Activated CD8-positive, alpha-beta memory T cell treated with anti-CD3 and anti-CD28 coated beads, Interleukin-2, amount 10 ng/mL, durations not matched to agents 7 days and 5 days (primary cell): ENCODE data around the gene PROSER3. TPM values are rescaled to one million over a fixed set of nuclear protein-coding genes. Genes with fewer than 3 reads are reported as not detected.
A peak's percentile ranks its signal among the peaks of the same experiment; 100 is the strongest.
"Not testable (repeated sequence)": the region's sequence is repeated elsewhere in the genome, so short reads cannot be mapped to it uniquely, and the experiment has no call there.

Experiments used
- ATAC-seq: fragments of 150-1000 bp; cut with Tn5 transposase; one replicate; pipeline ENCODE4 v1.10.0; 2021; ENCODE audit warnings: moderate library complexity
- CTCF ChIA-PET: fragments of 350-600 bp; sonication (Branson Sonifier 250); formaldehyde crosslinking; loops from one replicate; lab custom pipeline; 2021; ENCODE audit warnings: antibody characterized with exemption; lab: Charles Lee
- DNase-seq: peaks from one replicate; pipeline ENCODE4 v3.0.0-alpha.2; 2020
- H3K27ac Mint-ChIP-seq: one replicate; pipeline ENCODE4 v1.8.0; 2021; ENCODE audit warnings: mild to moderate bottlenecking, mixed read lengths
- H3K27me3 Mint-ChIP-seq: one replicate; pipeline ENCODE4 v1.8.0; 2021; ENCODE audit warnings: mixed read lengths
- H3K36me3 Mint-ChIP-seq: one replicate; pipeline ENCODE4 v1.8.0; 2021; ENCODE audit warnings: mild to moderate bottlenecking, mixed read lengths
- H3K4me1 Mint-ChIP-seq: one replicate; pipeline ENCODE4 v1.8.0; 2021; ENCODE audit warnings: mixed read lengths
- H3K4me3 Mint-ChIP-seq: one replicate; pipeline ENCODE4 v1.8.0; 2021; ENCODE audit warnings: mild to moderate bottlenecking, moderate library complexity, mixed read lengths
- H3K9me3 Mint-ChIP-seq: one replicate; pipeline ENCODE4 v1.8.0; 2022; ENCODE audit warnings: low read depth, mixed read lengths
- total RNA-seq, 2 experiments: library from RNA; stranded (reverse); gene quantifications; one replicate each; pipeline ENCODE4 v1.2.3, GENCODE V29; 2021

PROSER3 gene
- total RNA-seq, 2 experiments from 2014 or later: 46.5 to 57.8 TPM

DNA sequence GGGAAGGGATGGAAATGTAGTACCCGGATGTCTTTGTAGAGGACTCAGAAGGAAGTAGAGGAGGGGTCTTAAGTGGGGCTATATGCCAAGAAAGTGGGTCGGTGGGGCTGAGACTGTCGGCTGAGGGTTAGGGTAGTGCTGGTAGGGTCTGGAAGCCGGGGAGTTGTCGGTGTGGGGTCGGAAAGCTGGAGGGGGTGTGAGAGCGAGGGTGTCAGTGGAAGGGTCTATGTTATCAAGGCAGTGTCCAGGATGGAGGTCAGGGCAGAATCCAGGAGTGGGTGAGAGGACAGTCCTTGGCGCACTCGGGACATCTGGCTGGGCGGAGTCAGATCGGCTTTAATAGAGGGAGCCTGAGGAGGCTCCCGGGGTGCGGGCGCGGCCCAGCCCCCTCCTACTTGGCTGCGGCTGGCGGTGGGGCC is 2.8 kb upstream of the PROSER3 start:
- no peaks in the 10 kb centered on the region for H3K9me3 Mint-ChIP-seq
- ATAC-seq: no peak
- no peak overlapping the region for H3K4me3 Mint-ChIP-seq
- DNase-seq: no peak
- peaks cover 31% of the 10 kb centered on the region for H3K4me1 Mint-ChIP-seq
- H3K27me3 Mint-ChIP-seq: no peaks in the 10 kb centered on the region
- H3K36me3 Mint-ChIP-seq: peaks cover 15% of the 10 kb centered on the region
- CTCF ChIA-PET: no interaction called here
- H3K27ac Mint-ChIP-seq: no peak overlapping the region

- no peak overlapping the region for H3K27ac Mint-ChIP-seq
- peaks cover 21% of the 10 kb centered on the region for H3K36me3 Mint-ChIP-seq
- CTCF ChIA-PET: interaction anchor here (1.3 kb wide), 1 partner anchor 37 kb away, joined by 3 read pairs; no protein-coding TSS in a partner anchor
- H3K4me1 Mint-ChIP-seq: peaks cover 29% of the 10 kb centered on the region
- no peaks in the 10 kb centered on the region for H3K27me3 Mint-ChIP-seq
- DNase-seq: peak; percentile 64
- no peaks in the 10 kb centered on the region for H3K9me3 Mint-ChIP-seq
- H3K4me3 Mint-ChIP-seq: peak overlapping the region; percentile 17
- no peak for ATAC-seq
Observed at GRCh38 chr19:35755550-35756376, 2.2 kb upstream of the PROSER3 start.

DNA sequence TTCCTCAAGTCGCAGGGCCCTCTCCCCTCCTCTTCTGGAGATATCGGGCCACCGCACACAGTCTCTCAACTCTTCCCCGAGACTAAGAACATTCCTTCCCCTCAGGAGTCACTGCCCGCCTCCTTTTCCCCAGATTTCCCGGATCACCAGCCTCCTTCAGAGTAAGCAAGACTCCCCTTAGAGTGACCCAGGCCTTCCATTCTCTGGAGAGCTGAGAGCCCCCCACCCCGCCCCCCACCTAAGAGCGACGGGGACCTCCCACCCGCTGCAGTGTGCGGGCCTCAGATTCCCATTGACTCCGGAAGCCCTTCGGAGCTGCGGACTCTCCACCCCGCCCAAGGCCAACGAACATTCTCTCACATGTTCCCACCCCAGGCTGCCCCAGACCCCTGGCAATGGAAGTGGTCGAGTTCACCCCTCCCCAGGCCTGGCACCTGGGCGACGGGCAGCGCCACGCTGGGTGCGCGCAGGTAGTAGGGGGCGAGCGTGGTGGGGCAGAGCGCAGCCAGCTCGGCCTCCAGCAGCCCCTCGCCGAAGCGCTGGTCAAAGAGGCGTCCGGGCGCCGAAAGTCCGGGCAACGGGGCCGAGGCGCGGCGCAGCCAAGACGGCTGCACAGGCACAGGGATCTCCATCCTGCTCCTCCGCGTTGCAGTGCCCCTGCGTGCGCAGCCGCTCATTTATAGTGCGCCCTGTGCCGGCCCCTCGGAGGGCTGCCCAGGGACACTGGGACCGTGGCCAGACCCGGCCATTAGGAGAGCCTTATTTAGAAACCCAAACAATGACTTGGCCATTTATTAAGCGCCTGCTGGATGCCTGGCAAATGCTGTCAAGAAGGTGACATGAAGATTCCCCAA is 1.4 kb upstream of the PROSER3 start, which contains the start of gene HSPB6:
TSS of gene HSPB6 (minus strand) at position 653 of the 854 bp plus-strand sequence. CDS start at position 632, 21 bp downstream.
- peaks cover 24% of the 10 kb centered on the region for H3K36me3 Mint-ChIP-seq
- no peak for ATAC-seq
- CTCF ChIA-PET: interaction anchor here (0.9 to 1.3 kb wide), 3 partner anchors 9 to 38 kb away, joined by 3 to 5 read pairs (median 3); partner anchors contain the start of gene LIN37

GRCh38 chr19:35757231-35757748 is 686 bp upstream of the PROSER3 start:
- ATAC-seq (peak; percentile 5), DNase-seq (peak; percentile 60)
- Mint-ChIP-seq H3K36me3 (peaks cover 29% of the 10 kb centered on the region), H3K27me3 (no peaks in the 10 kb centered on the region), H3K27ac (peak overlapping the region; percentile 94), H3K9me3 (no peaks in the 10 kb centered on the region), H3K4me3 (peak overlapping the region; percentile 89), H3K4me1 (peaks cover 29% of the 10 kb centered on the region)
- CTCF ChIA-PET: interaction anchor here (0.9 to 1.0 kb wide), 2 partner anchors 10 to 17 kb away, joined by 3 to 5 read pairs; partner anchors contain the start of gene LIN37

More for the DNA sequence above, 1.4 kb upstream of the PROSER3 start, which contains the start of gene HSPB6:
- peak; percentile 40 for DNase-seq
- Mint-ChIP-seq H3K4me1 (peaks cover 29% of the 10 kb centered on the region), H3K9me3 (no peaks in the 10 kb centered on the region), H3K4me3 (peak within 1 kb of the TSS; percentile 89), H3K27me3 (no peaks in the 10 kb centered on the region), H3K27ac (peak within 1 kb of the TSS; percentile 94)

GRCh38 chr19:35759697-35760096 is 1.7 kb downstream of the PROSER3 start:
- Mint-ChIP-seq H3K27me3 (no peaks in the 10 kb centered on the region), H3K9me3 (no peaks in the 10 kb centered on the region), H3K36me3 (peaks cover 31% of the 10 kb centered on the region), H3K4me3 (peak overlapping the region; percentile 89), H3K4me1 (peaks cover 29% of the 10 kb centered on the region), H3K27ac (peak overlapping the region; percentile 36)
- ATAC-seq (no peak), DNase-seq (no peak)
- CTCF ChIA-PET: interaction anchor here (1.3 to 1.4 kb wide), 2 partner anchors 19 to 60 kb away, joined by 3 to 4 read pairs; no protein-coding TSS in a partner anchor

- CTCF ChIA-PET: interaction anchor here (0.7 to 1.4 kb wide), 4 partner anchors 16 to 68 kb away, joined by 3 to 5 read pairs (median 4); partner anchors contain the start of genes PSENEN and U2AF1L4
- no peaks in the 10 kb centered on the region for H3K27me3 Mint-ChIP-seq
- H3K9me3 Mint-ChIP-seq: no peaks in the 10 kb centered on the region
- no peak for ATAC-seq
- no peak overlapping the region for H3K27ac Mint-ChIP-seq
- peaks cover 28% of the 10 kb centered on the region for H3K4me1 Mint-ChIP-seq
- peaks cover 34% of the 10 kb centered on the region for H3K36me3 Mint-ChIP-seq
- no peak overlapping the region for H3K4me3 Mint-ChIP-seq
- no peak for DNase-seq
Observed at GRCh38 chr19:35760711-35761349, 2.9 kb downstream of the PROSER3 start.

DNA sequence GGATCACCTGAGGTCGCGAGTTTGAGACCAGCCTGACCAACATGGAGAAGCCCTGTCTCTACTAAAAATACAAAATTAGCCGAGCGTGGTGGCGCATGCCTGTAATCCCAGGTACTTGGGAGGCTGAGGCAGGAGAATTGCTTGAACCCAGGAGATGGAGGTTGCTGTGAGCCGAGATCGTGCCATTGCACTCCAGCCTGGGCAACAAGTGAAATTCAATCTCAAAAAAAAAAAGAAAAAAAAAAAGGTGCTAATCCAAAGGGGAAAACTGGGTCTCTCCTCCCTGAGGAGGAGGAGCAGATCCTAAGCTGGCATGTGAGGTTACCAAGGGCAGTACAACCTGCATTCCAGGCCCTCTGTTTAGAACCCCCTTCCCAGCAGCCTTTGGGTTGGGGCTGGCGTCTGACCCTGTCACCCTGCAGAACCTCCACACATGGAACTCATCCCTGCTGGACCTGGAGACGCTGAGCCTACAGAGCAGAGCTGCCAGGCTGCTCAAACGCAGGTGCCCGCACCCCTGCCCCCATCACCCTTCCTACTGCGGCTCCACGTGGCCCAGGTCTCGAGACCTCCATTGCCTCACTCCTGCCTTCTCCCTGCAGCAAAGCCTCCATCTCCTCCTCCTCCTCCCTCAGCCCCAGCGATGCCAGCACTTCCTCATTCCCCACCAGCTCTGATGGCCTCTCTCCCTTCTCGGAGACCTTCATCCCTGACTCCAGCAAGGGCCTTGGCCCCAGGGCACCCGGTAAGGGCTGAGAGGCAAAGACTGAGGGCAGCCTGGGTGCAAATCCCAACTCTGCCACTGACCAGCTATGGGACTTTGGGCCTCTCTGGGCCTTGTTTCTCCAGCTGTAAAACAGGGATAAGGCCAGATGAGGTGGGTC is 6.7 kb downstream of the PROSER3 start:
- Mint-ChIP-seq H3K36me3 (peaks cover 28% of the 10 kb centered on the region), H3K4me1 (peaks cover 3% of the 10 kb centered on the region), H3K27me3 (no peaks in the 10 kb centered on the region), H3K9me3 (no peaks in the 10 kb centered on the region), H3K4me3 (no peak overlapping the region), H3K27ac (peak overlapping the region; percentile 40)
- ATAC-seq: no peak
- CTCF ChIA-PET: no interaction called here
- no peak for DNase-seq

DNA sequence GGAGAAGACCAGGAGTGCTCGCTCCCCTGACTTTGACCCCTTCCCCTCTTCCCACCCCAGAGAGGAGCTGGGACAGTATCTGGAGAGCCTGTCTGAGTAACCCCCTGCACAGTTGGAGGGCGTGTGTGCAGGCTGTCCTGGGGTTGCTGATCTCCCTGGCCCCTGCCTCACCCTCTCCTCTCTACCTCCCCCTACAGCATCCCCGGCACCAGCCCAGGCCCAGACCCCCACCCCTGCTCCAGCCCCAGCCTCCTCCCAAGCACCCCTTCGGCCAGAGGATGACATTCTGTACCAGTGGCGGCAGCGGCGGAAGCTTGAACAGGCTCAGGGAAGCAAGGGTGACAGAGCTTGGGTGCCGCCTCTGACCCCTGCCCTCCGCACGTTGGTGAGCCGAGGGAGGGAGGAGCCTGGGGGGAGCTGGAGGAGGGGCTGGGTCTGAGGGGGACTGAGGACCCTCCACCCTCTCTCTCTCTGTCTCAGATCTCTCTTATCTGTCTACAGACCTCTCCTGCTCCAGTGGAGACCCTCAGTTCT is 8.7 kb downstream of the PROSER3 start:
- Mint-ChIP-seq H3K27ac (no peak overlapping the region), H3K4me1 (no peaks in the 10 kb centered on the region), H3K9me3 (no peaks in the 10 kb centered on the region), H3K4me3 (no peak overlapping the region), H3K36me3 (peaks cover 19% of the 10 kb centered on the region), H3K27me3 (no peaks in the 10 kb centered on the region)
- ATAC-seq (no peak), DNase-seq (no peak)
- CTCF ChIA-PET: no interaction called here

GRCh38 chr19:35767288-35768081 is 9.5 kb downstream of the PROSER3 start:
- CTCF ChIA-PET: no interaction called here
- H3K27me3 Mint-ChIP-seq: no peaks in the 10 kb centered on the region
- no peak for ATAC-seq

DNA sequence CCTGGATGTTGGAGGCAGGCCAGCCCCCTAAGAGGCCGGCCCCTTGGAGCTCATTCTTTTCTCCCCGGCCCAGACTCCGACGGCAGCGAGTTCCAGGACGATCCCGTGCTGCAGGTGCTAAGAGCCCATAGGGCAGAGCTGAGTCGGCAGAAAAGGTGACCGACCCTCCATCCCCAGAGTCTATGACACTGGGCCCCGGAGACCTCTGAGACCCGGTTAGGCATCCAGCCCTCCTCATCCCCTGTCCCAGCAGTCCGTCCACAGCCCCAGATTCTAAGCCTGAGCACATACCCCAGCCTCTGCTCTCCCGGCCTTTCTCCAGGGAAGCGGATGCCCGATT is 10.1 kb downstream of the PROSER3 start:
- H3K4me3 Mint-ChIP-seq: no peak overlapping the region
- H3K27ac Mint-ChIP-seq: no peak overlapping the region
- DNase-seq (peak; percentile 37), ATAC-seq (no peak)
- peaks cover 14% of the 10 kb centered on the region for H3K36me3 Mint-ChIP-seq
- H3K9me3 Mint-ChIP-seq: no peaks in the 10 kb centered on the region
- H3K27me3 Mint-ChIP-seq: no peaks in the 10 kb centered on the region
- no peaks in the 10 kb centered on the region for H3K4me1 Mint-ChIP-seq
- CTCF ChIA-PET: no interaction called here

More at GRCh38 chr19:35767288-35768081, 9.5 kb downstream of the PROSER3 start:
- DNase-seq: peak; percentile 37
- Mint-ChIP-seq H3K27ac (no peak overlapping the region), H3K4me3 (no peak overlapping the region), H3K36me3 (peaks cover 14% of the 10 kb centered on the region), H3K4me1 (no peaks in the 10 kb centered on the region), H3K9me3 (no peaks in the 10 kb centered on the region)

GRCh38 chr19:35772362-35772761 is 14.4 kb downstream of the PROSER3 start:
- not testable (repeated sequence) for H3K9me3 Mint-ChIP-seq, DNase-seq, H3K27me3 Mint-ChIP-seq, H3K36me3 Mint-ChIP-seq, ATAC-seq, H3K4me3 Mint-ChIP-seq, H3K27ac Mint-ChIP-seq
- peaks cover 21% of the 10 kb centered on the region for H3K4me1 Mint-ChIP-seq
- CTCF ChIA-PET: interaction anchor here (1.4 to 1.5 kb wide), 2 partner anchors 48 to 242 kb away, joined by 3 read pairs; partner anchors contain the start of gene ALKBH6
